Fibroblast of lung (primary cell): ENCODE results near the gene TGIF1.

ENCODE experiments used
- EZH2 ChIP-seq: IDR thresholded peaks from 2 replicates; pipeline ENCODE4 v1.5.1; 2012; ENCODE audit warnings: low read length, control low read depth, mild to moderate bottlenecking; ENCODE audit errors: missing control alignments
- TF ChIP-seq, protein P1 (sequence below), 2 donors: IDR thresholded peaks in 1 of 2; conservative IDR thresholded peaks in 1 of 2; 1 replicate in 1 of 2; 2 replicates in 1 of 2; pipeline ENCODE4 v1.5.1; 2011 to 2012; ENCODE audit warnings: low read length in 2 of 2, control low read depth in 1 of 2, inconsistent platforms in 1 of 2, low read depth in 1 of 2, mild to moderate bottlenecking in 1 of 2

DNA sequence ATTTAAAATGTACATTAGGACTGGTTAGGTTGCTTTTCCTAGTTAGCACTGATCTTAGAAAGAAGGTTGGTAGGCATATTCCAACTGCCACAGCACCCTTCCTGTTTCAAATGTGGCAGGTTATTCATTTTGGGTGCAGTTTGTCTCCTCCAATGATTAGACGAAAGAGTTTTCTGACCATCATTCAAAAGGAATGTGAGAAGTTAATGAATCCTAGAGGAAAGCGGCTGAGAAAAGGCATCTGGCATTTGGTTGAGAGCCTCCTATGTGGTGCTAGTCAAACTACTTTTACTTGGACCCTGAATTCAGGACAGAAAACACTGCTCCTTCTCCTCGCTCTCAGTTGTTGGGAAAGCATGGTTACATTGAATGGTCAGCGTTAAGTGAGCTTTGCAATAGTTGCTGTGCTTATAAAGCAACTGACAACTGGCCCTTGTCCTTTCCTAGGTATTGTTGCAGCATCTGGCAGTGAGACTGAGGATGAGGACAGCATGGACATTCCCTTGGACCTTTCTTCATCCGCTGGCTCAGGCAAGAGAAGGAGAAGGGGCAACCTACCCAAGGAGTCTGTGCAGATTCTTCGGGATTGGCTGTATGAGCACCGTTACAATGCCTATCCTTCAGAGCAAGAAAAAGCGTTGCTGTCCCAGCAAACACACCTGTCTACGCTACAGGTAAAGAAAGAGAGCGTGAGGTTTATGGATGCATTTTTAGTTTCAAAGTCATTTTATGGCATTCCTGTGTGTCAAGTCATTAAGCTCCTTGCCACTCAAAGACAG, 6.1 kb downstream of the TGIF1 start:
- TF ChIP-seq, protein P1, sequence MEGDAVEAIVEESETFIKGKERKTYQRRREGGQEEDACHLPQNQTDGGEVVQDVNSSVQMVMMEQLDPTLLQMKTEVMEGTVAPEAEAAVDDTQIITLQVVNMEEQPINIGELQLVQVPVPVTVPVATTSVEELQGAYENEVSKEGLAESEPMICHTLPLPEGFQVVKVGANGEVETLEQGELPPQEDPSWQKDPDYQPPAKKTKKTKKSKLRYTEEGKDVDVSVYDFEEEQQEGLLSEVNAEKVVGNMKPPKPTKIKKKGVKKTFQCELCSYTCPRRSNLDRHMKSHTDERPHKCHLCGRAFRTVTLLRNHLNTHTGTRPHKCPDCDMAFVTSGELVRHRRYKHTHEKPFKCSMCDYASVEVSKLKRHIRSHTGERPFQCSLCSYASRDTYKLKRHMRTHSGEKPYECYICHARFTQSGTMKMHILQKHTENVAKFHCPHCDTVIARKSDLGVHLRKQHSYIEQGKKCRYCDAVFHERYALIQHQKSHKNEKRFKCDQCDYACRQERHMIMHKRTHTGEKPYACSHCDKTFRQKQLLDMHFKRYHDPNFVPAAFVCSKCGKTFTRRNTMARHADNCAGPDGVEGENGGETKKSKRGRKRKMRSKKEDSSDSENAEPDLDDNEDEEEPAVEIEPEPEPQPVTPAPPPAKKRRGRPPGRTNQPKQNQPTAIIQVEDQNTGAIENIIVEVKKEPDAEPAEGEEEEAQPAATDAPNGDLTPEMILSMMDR (conservative IDR thresholded peaks at IDR 0.05 in 1 of 2, IDR thresholded peaks at IDR 0.05 in 1 of 2; ENCODE audit: low read depth in 1 of 2, low read length in 2 of 2) = no peak
- no peak for TF ChIP-seq EZH2
